DND-41 (cell line): ENCODE measurements around the gene SFXN5.
A peak's percentile ranks its signal among the peaks of the same experiment; 100 is the strongest.

Experiments used
- ATAC-seq: fragments of 200-7000 bp; cut with Tn5 transposase; 3 replicates; pipeline ENCODE4 v1.9.1; 2021; ENCODE audit warnings: low read depth; ENCODE audit not compliant: insufficient read depth
- DNase-seq: peaks from one replicate; pipeline ENCODE4 v3.0.0-alpha.2; 2020
- H2AFZ ChIP-seq: 2 replicates; pipeline ENCODE4 v1.6.0; 2012; ENCODE audit warnings: low read depth, low read length
- H3K27ac ChIP-seq: 2 replicates; pipeline ENCODE4 v1.5.1; 2012; ENCODE audit warnings: low read length, inconsistent platforms
- H3K27me3 ChIP-seq: fragments of 200-600 bp; sonication (generic); 2 replicates; pipeline ENCODE4 v1.6.0; 2012; ENCODE audit warnings: low read length, mild to moderate bottlenecking, inconsistent platforms; ENCODE audit not compliant: insufficient read depth, poor library complexity
- H3K36me3 ChIP-seq: 2 replicates; pipeline ENCODE4 v1.5.1; 2012; ENCODE audit warnings: low read length, inconsistent platforms; ENCODE audit not compliant: insufficient read depth
- H3K4me1 ChIP-seq: 2 replicates; pipeline ENCODE4 v1.5.1; 2012; ENCODE audit warnings: mild to moderate bottlenecking, low read length; ENCODE audit not compliant: insufficient read depth
- H3K4me2 ChIP-seq: 2 replicates; pipeline ENCODE4 v1.6.0; 2012; ENCODE audit warnings: mild to moderate bottlenecking, moderate library complexity, low read length, inconsistent platforms; ENCODE audit not compliant: insufficient read depth
- H3K4me3 ChIP-seq, 2 experiments: fragments of 200-600 bp in 1 of 2; shearing (Covaris generic) in 1 of 2; 2 replicates each; pipeline ENCODE4 v1.5.1; 2012 to 2016; ENCODE audit warnings: inconsistent platforms in 2 of 2, low read length in 2 of 2, mild to moderate bottlenecking in 2 of 2, low read depth in 1 of 2, moderate library complexity in 1 of 2
- H3K79me2 ChIP-seq: 2 replicates; pipeline ENCODE4 v1.6.0; 2012; ENCODE audit warnings: low read length, inconsistent platforms; ENCODE audit not compliant: insufficient read depth
- H3K9ac ChIP-seq: 2 replicates; pipeline ENCODE4 v1.6.0; 2012; ENCODE audit warnings: low read depth, mild to moderate bottlenecking, inconsistent platforms, low read length, moderate library complexity
- H3K9me3 ChIP-seq: 2 replicates; pipeline ENCODE4 v1.5.1; 2012; ENCODE audit warnings: low read length, moderate library complexity, mild to moderate bottlenecking, inconsistent platforms; ENCODE audit not compliant: insufficient read depth, severe bottlenecking
- H4K20me1 ChIP-seq: 2 replicates; pipeline ENCODE4 v1.6.0; 2012; ENCODE audit warnings: low read length; ENCODE audit not compliant: insufficient read depth
- CTCF ChIP-seq: IDR thresholded peaks from 2 replicates; pipeline ENCODE4 v1.5.1; 2012; ENCODE audit warnings: borderline replicate concordance, low read length, moderate library complexity, mild to moderate bottlenecking; ENCODE audit not compliant: poor library complexity, severe bottlenecking; ENCODE audit errors: extremely low read depth
- EZH2 ChIP-seq: IDR thresholded peaks from 3 replicates; pipeline ENCODE4 v1.6.1; 2012; ENCODE audit warnings: borderline replicate concordance, low read depth, mild to moderate bottlenecking, moderate library complexity, low read length, inconsistent platforms; ENCODE audit not compliant: severe bottlenecking

The SFXN5 gene

DNA sequence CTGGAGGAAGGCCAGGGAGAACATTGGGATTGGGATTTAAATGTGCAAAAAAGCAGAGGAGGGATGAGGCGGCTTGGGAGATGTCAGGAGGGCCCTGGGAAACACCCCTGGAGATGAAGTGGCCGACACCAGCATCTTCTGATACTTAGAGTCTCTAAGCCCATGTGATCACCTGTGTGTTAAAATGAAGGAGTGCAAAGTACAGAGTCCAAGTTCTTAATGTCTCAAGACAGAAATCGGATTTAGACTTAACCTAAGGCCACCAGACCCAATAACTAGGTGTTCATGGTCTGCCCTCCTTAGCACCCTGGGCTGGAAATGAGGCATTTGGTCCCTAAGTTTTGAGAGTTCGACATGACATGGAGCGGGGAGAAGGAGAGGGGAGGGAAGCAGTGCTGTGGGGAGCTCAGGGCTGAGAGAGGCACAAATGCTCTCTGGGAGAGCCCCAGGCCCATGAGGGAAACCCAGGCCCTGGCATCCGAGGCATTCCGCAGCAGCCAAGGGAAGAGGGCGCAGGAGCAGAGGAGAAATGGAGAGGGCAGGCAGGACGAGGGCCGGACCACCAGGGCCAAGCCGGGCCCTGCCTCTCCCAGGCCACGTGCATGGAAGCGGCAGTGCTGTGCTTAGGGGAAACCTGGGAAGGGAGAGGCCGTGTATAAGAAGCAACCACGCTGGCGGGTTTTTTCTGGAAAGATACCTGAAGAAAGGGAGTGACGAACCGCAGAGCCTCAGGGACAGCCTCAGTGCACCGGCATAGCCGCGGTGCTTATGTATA lies 63.3 kb downstream of the SFXN5 start:
- no peaks in the 10 kb centered on the region for H3K9me3 ChIP-seq
- H4K20me1 ChIP-seq, result peaks cover 4% of the 10 kb centered on the region; the same call in 1 of the 2 replicates
- no peaks in the 10 kb centered on the region for H3K79me2 ChIP-seq
- H3K9ac ChIP-seq, result no peak overlapping the region
- 0 out of 2 replicates have a peak, but pooled peaks cover 3% of the 10 kb centered on the region for H3K36me3 ChIP-seq
- H3K4me2 ChIP-seq, result no peak overlapping the region
- DNase-seq, result peak; percentile 1
- no peak overlapping the region for H3K4me3 ChIP-seq
- no peaks in the 10 kb centered on the region for H3K4me1 ChIP-seq
- H2AFZ ChIP-seq, result no peak overlapping the region
- ATAC-seq, result no peak
- H3K27ac ChIP-seq, result no peak overlapping the region
- no peaks in the 10 kb centered on the region for H3K27me3 ChIP-seq
- TF ChIP-seq CTCF (no peak), EZH2 (no peak)

- Histone ChIP-seq H3K4me3 (no peak overlapping the region), H3K27ac (no peak overlapping the region), H3K4me1 (no peaks in the 10 kb centered on the region), H3K36me3 (0 out of 2 replicates have a peak, but pooled peaks cover 3% of the 10 kb centered on the region), H3K9me3 (no peaks in the 10 kb centered on the region), H3K4me2 (no peak overlapping the region), H3K79me2 (no peaks in the 10 kb centered on the region), H3K9ac (no peak overlapping the region), H3K27me3 (no peaks in the 10 kb centered on the region), H4K20me1 (peaks cover 4% of the 10 kb centered on the region; the same call in 1 of the 2 replicates), H2AFZ (no peak overlapping the region)
- DNase-seq, result peak; percentile 1
- TF ChIP-seq EZH2, result no peak
- TF ChIP-seq CTCF, result no peak
- ATAC-seq, result no peak
Observed at GRCh38 chr2:73006969-73007710, 64.4 kb downstream of the SFXN5 start.

DNA sequence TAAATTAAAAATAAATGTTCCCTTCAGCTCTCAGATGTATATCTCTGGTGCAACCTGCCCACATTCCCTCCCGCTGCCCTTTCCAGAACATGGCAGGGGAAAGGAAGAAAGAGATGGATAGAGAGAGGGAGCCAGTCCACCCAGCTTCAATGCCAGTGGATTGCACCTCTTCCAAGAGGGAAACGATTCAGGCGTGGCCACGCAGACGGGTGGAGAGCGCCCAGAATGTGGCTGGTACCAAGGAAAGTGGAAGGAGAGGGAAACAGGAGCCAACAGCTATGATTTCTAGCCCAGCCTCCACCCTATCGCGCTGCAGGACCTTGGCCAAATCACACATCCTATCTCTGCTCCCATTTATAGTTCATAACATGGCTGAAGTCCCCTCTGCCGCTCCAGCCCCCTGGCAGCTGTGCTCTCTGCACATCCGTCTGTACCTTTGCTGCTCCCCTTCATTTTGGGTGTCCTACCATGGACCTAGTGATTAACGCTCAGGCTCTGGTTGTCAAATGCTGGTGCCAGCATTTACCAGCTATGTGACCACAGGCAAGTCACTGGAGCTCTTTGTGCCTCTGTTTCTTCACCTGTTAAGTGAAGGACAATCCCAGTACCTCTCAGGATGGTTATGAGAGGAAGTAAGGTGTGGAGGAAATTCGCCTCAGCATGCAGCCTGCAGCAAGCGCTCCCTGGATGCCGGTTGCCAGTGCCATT lies 66.5 kb downstream of the SFXN5 start:
- Histone ChIP-seq H3K4me3 (no peak overlapping the region), H3K27ac (no peak overlapping the region), H3K36me3 (0 out of 2 replicates have a peak, but pooled peaks cover 3% of the 10 kb centered on the region), H2AFZ (no peak overlapping the region), H3K9ac (no peak overlapping the region), H3K79me2 (no peaks in the 10 kb centered on the region), H3K9me3 (no peaks in the 10 kb centered on the region), H3K27me3 (no peaks in the 10 kb centered on the region), H3K4me1 (no peaks in the 10 kb centered on the region), H3K4me2 (no peak overlapping the region), H4K20me1 (peaks cover 4% of the 10 kb centered on the region; the same call in 1 of the 2 replicates)
- DNase-seq (peak; percentile 0), ATAC-seq (no peak)
- no peak for TF ChIP-seq EZH2
- TF ChIP-seq CTCF, result no peak
